Measurements from ENCODE around the gene ITGA2. TPM values are rescaled to one million over a fixed set of nuclear protein-coding genes. Genes with fewer than 3 reads are reported as not detected.

ITGA2 gene
- total RNA-seq, 1 experiment from 2014 or later = 36.7 TPM

DNA sequence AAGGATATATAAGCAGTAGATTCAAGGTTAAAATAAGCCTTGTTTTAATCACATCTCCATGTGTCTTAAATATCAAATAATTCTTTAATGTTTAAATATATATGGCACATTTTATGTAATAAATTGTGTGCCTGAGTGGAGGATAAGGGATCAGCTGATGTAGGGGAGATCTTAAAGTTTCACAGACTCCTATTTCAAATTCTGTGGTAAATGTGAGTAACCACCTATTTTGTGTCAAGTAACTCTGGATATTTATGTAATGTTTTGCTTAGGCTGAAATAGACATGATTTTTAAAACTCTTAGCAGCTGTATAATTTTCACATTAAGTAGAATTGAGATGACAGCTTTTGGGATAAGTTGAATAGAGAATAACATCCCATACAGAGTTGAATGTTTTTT lies 41.3 kb upstream of the ITGA2 start:
- no peaks in the 10 kb centered on the region for H3K9me3 ChIP-seq (ENCODE audit: low read length)
- intact Hi-C loops (cut with micrococcal nuclease) = loop anchor here (1.0 to 10.0 kb wide), 5 partner anchors 39 to 148 kb away; no protein-coding TSS in a partner anchor
- no peak overlapping the region for H3K9ac ChIP-seq (ENCODE audit: low read length)
- no peaks in the 10 kb centered on the region for H3K79me2 ChIP-seq (ENCODE audit: low read length)
- TF ChIP-seq EZH2phosphoT487 (IDR thresholded peaks at IDR 0.05; ENCODE audit: borderline replicate concordance, low read length) (no peak), CTCF (conservative IDR thresholded peaks at IDR 0.05; ENCODE audit: low read depth, low read length) (no peak), EZH2 (IDR thresholded peaks at IDR 0.05; ENCODE audit: low read length, unreplicated experiment) (no peak)
- H3F3A ChIP-seq (ENCODE audit: low read length, unreplicated experiment) = no peaks in the 10 kb centered on the region
- no peaks in the 10 kb centered on the region for H4K20me1 ChIP-seq (ENCODE audit: low read length)
- 0 out of 2 replicates have a peak overlapping the region, but pooled peaks have one; percentile 16 for H3K4me2 ChIP-seq (ENCODE audit: low read length)
- peaks cover 29% of the 10 kb centered on the region for H3K4me1 ChIP-seq (ENCODE audit: insufficient read depth, low read length)
- DNase-seq (no peak), ATAC-seq (no peak)
- no peak overlapping the region for H3K27ac ChIP-seq (ENCODE audit: low read length)
- no TSS peak for BruUV-seq (replicated peaks)
- CTCF ChIA-PET = interaction anchor here (0.6 to 1.5 kb wide), 10 partner anchors 38 to 169 kb away, joined by 3 to 8 read pairs (median 4); partner anchors contain the start of genes ITGA2 and MOCS2
- H3K36me3 ChIP-seq (ENCODE audit: low read depth, low read length) = no peaks in the 10 kb centered on the region
- H3K9me2 ChIP-seq (replicated peaks; ENCODE audit: low read length) = no peaks in the 10 kb centered on the region
- no peaks in the 10 kb centered on the region for H3K27me3 ChIP-seq (ENCODE audit: low read length)
- no peak overlapping the region for H2AFZ ChIP-seq (ENCODE audit: low read length)
- no peak overlapping the region for H3K4me3 ChIP-seq (ENCODE audit: low read length)
- POLR2A ChIA-PET (ENCODE audit: unreplicated experiment) = interaction anchor here (0.9 kb wide), 1 partner anchor 84 kb away, joined by 5 read pairs; no protein-coding TSS in a partner anchor

DNA sequence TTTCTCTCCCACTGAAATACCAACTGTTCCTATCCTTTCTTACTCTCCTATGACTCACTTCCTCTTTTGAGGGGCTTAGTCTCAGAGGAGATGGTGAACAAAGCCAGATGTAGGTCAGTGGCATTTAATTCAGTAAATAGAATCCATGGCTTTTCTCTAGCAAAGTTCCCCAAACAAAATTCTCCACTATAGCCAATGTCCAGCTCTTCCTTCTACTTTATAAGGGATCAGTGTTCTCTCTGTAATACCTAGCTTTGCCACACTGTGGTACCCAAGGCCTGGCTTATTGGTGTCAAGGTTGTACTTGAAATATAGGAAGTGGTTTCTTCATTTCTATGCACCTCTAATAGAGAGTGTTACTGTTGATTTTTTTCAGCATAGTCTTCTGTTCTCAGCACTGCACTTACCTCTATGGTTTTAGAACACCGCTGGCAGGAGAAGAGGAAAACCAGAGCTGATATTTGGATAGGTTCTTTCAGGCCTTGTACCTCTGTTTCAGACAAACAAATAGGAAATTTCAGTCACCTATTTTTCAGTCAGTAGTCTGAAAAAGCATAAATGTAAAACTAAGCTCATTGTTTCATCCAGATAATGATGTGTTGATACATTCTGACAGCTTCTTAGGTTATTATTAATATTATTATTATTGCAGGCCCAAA lies 40.6 kb upstream of the ITGA2 start:
- Histone ChIP-seq H3K4me3 (ENCODE audit: low read length) (no peak overlapping the region), H3F3A (ENCODE audit: low read length, unreplicated experiment) (no peaks in the 10 kb centered on the region), H3K36me3 (ENCODE audit: low read depth, low read length) (no peaks in the 10 kb centered on the region), H3K27me3 (ENCODE audit: low read length) (no peaks in the 10 kb centered on the region), H3K79me2 (ENCODE audit: low read length) (no peaks in the 10 kb centered on the region), H3K9me2 (replicated peaks; ENCODE audit: low read length) (no peaks in the 10 kb centered on the region), H3K9me3 (ENCODE audit: low read length) (no peaks in the 10 kb centered on the region), H3K4me2 (ENCODE audit: low read length) (0 out of 2 replicates have a peak overlapping the region, but pooled peaks have one; percentile 16), H2AFZ (ENCODE audit: low read length) (no peak overlapping the region; the same call in 1 of the 2 replicates), H3K4me1 (ENCODE audit: insufficient read depth, low read length) (peaks cover 29% of the 10 kb centered on the region), H3K9ac (ENCODE audit: low read length) (no peak overlapping the region), H3K27ac (ENCODE audit: low read length) (no peak overlapping the region), H4K20me1 (ENCODE audit: low read length) (no peaks in the 10 kb centered on the region)
- TF ChIP-seq EZH2 (IDR thresholded peaks at IDR 0.05; ENCODE audit: low read length, unreplicated experiment) (no peak), CTCF (conservative IDR thresholded peaks at IDR 0.05; ENCODE audit: low read depth, low read length) (peak; percentile 91)
- no TSS peak for BruUV-seq (replicated peaks)
- DNase-seq (peak; percentile 89), ATAC-seq (peak; percentile 86)
- intact Hi-C loops (cut with micrococcal nuclease) = loop anchor here (1.0 to 10.0 kb wide), 5 partner anchors 39 to 148 kb away; no protein-coding TSS in a partner anchor
- POLR2A ChIA-PET (ENCODE audit: unreplicated experiment) = interaction anchor here (0.9 kb wide), 1 partner anchor 83 kb away, joined by 5 read pairs; no protein-coding TSS in a partner anchor
- CTCF ChIA-PET = interaction anchor here (0.6 to 1.5 kb wide), 12 partner anchors 34 to 169 kb away, joined by 3 to 8 read pairs (median 4); partner anchors contain the start of genes ITGA2 and MOCS2

GRCh38 chr5:52950686-52951085 lies 38.5 kb upstream of the ITGA2 start:
- H2AFZ ChIP-seq (ENCODE audit: low read length) = no peak overlapping the region
- peaks cover 22% of the 10 kb centered on the region for H3K4me1 ChIP-seq (ENCODE audit: insufficient read depth, low read length)
- POLR2A ChIA-PET (ENCODE audit: unreplicated experiment) = no interaction called here
- H3K79me2 ChIP-seq (ENCODE audit: low read length) = no peaks in the 10 kb centered on the region
- H3K36me3 ChIP-seq (ENCODE audit: low read depth, low read length) = no peaks in the 10 kb centered on the region
- CTCF ChIA-PET = no interaction called here
- H3K27me3 ChIP-seq (ENCODE audit: low read length) = no peaks in the 10 kb centered on the region
- H3F3A ChIP-seq (ENCODE audit: low read length, unreplicated experiment) = no peaks in the 10 kb centered on the region
- H3K27ac ChIP-seq (ENCODE audit: low read length) = no peak overlapping the region
- ATAC-seq (no peak), DNase-seq (no peak)
- H3K4me3 ChIP-seq (ENCODE audit: low read length) = no peak overlapping the region
- H3K4me2 ChIP-seq (ENCODE audit: low read length) = no peak overlapping the region
- no peaks in the 10 kb centered on the region for H4K20me1 ChIP-seq (ENCODE audit: low read length)
- no TSS peak for BruUV-seq (replicated peaks)
- intact Hi-C loops (cut with micrococcal nuclease) = no loop called here
- H3K9me2 ChIP-seq (replicated peaks; ENCODE audit: low read length) = no peaks in the 10 kb centered on the region
- no peak overlapping the region for H3K9ac ChIP-seq (ENCODE audit: low read length)
- no peaks in the 10 kb centered on the region for H3K9me3 ChIP-seq (ENCODE audit: low read length)
- TF ChIP-seq EZH2 (IDR thresholded peaks at IDR 0.05; ENCODE audit: low read length, unreplicated experiment) = no peak
- no peak for TF ChIP-seq CTCF (conservative IDR thresholded peaks at IDR 0.05; ENCODE audit: low read depth, low read length)
- no peak for TF ChIP-seq EZH2phosphoT487 (IDR thresholded peaks at IDR 0.05; ENCODE audit: borderline replicate concordance, low read length)
